H1 (cell line): ENCODE results near the gene INVS. TPM values are rescaled to one million over a fixed set of nuclear protein-coding genes. Genes with fewer than 3 reads are reported as not detected.

Source experiments
- CTCF ChIA-PET: fragments of 300-600 bp; sonication (Branson Sonifier 250); formaldehyde crosslinking; loops from one replicate; lab custom pipeline; 2021; ENCODE audit not compliant: partially characterized antibody; lab: Charles Lee
- POLR2A ChIA-PET: fragments of 300-600 bp; sonication (Branson Sonifier 250); formaldehyde crosslinking; loops from one replicate; lab custom pipeline; 2021; ENCODE audit warnings: inconsistent platforms; ENCODE audit not compliant: partially characterized antibody; lab: Charles Lee
- DNase-seq, 2 experiments: peaks; one replicate each; pipeline versions ENCODE4 v3.0.0 to v3.0.0-alpha.2; 2010 to 2022; ENCODE audit warnings: low spot score in 2 of 2, low read depth in 1 of 2, mixed read lengths in 1 of 2
- FAIRE-seq: peaks from 2 replicates; lab custom pipeline; 2011; peaks lifted over from hg19 to GRCh38; lab: Jason Lieb, UNC
- H2AFZ ChIP-seq: 2 replicates; pipeline ENCODE4 v1.8.1; 2012; ENCODE audit warnings: low read length, inconsistent platforms
- H2AK5ac ChIP-seq: 2 replicates; pipeline ENCODE4 v1.6.1; 2013; ENCODE audit warnings: low read depth, low read length
- H2BK120ac ChIP-seq: replicated peaks from 2 replicates; pipeline ENCODE3; 2013; ENCODE audit warnings: low read depth, low read length, inconsistent platforms
- H2BK12ac ChIP-seq: 2 replicates; pipeline ENCODE4 v1.6.1; 2013; ENCODE audit warnings: low read depth, low read length
- H2BK15ac ChIP-seq: 2 replicates; pipeline ENCODE4 v1.6.1; 2013; ENCODE audit warnings: low read length
- H2BK20ac ChIP-seq: 2 replicates; pipeline ENCODE4 v1.6.1; 2013; ENCODE audit warnings: low read length
- H2BK5ac ChIP-seq: 2 replicates; pipeline ENCODE4 v1.6.1; 2013; ENCODE audit warnings: low read depth, low read length
- H3K14ac ChIP-seq: 2 replicates; pipeline ENCODE4 v1.6.1; 2013; ENCODE audit warnings: inconsistent platforms; ENCODE audit not compliant: insufficient read length
- H3K18ac ChIP-seq: 2 replicates; pipeline ENCODE4 v1.6.1; 2013; ENCODE audit warnings: low read length; ENCODE audit errors: extremely low read depth
- H3K23ac ChIP-seq: 2 replicates; pipeline ENCODE4 v1.6.1; 2013; ENCODE audit warnings: inconsistent platforms; ENCODE audit not compliant: insufficient read length
- H3K23me2 ChIP-seq: 2 replicates; pipeline ENCODE4 v1.6.1; 2013; ENCODE audit warnings: low read depth, low read length
- H3K27ac ChIP-seq: 2 replicates; pipeline ENCODE4 v1.6.1; 2011; ENCODE audit warnings: low read depth, low read length, inconsistent platforms
- H3K27me3 ChIP-seq, 4 experiments: replicated peaks in 1 of 4; 1 replicate in 1 of 4; 2 replicates in 3 of 4; pipeline versions ENCODE4 v1.6.1 to v1.8.1; 2011 to 2013; ENCODE audit warnings: low read length in 3 of 4, mild to moderate bottlenecking in 3 of 4, inconsistent platforms in 2 of 4, mixed read lengths in 2 of 4, moderate library complexity in 1 of 4; ENCODE audit not compliant: control insufficient read depth in 3 of 4, insufficient read depth in 3 of 4; ENCODE audit errors: extremely low read depth in 1 of 4
- H3K36me3 ChIP-seq, 4 experiments: 2 replicates each; pipeline versions ENCODE4 v1.6.1 to v1.8.1; 2011 to 2013; ENCODE audit warnings: mild to moderate bottlenecking in 4 of 4, low read length in 3 of 4, moderate library complexity in 2 of 4, control low read depth in 1 of 4, inconsistent platforms in 1 of 4; ENCODE audit not compliant: insufficient read depth in 4 of 4, control insufficient read depth in 2 of 4
- H3K4ac ChIP-seq: replicated peaks from 2 replicates; pipeline ENCODE3; 2013; ENCODE audit warnings: low read length, low read depth, mixed read lengths, inconsistent platforms; ENCODE audit not compliant: insufficient read length
- H3K4me1 ChIP-seq, 4 experiments: replicated peaks in 1 of 4; 1 replicate in 1 of 4; 2 replicates in 3 of 4; pipeline versions ENCODE4 v1.6.1 to v1.8.1; 2011 to 2013; ENCODE audit warnings: low read length in 3 of 4, inconsistent platforms in 2 of 4, mixed read lengths in 1 of 4; ENCODE audit not compliant: insufficient read depth in 4 of 4, control insufficient read depth in 3 of 4
- H3K4me2 ChIP-seq, 2 experiments: 2 replicates each; pipeline versions ENCODE4 v1.6.1 to v1.8.1; 2011 to 2013; ENCODE audit warnings: low read depth in 2 of 2, low read length in 2 of 2, control low read depth in 1 of 2, inconsistent platforms in 1 of 2, mild to moderate bottlenecking in 1 of 2; ENCODE audit not compliant: insufficient read depth in 1 of 2
- H3K4me3 ChIP-seq, 4 experiments: fragments of 200-600, 300-600 bp in 1 of 4; sonication (generic), shearing (Covaris generic), sonication (Bioruptor Twin) in 1 of 4; 2 replicates each; pipeline versions ENCODE4 v1.5.1 to v1.8.1; 2011 to 2016; ENCODE audit warnings: low read length in 4 of 4, low read depth in 3 of 4, control low read depth in 2 of 4, inconsistent platforms in 2 of 4, mild to moderate bottlenecking in 2 of 4, mixed read lengths in 1 of 4, moderate library complexity in 1 of 4; ENCODE audit not compliant: insufficient read depth in 2 of 4; ENCODE audit errors: extremely low read depth in 1 of 4
- H3K56ac ChIP-seq: replicated peaks from 2 replicates; pipeline ENCODE3; 2013; ENCODE audit warnings: low read depth, mild to moderate bottlenecking, mixed read lengths, low read length, inconsistent platforms; ENCODE audit not compliant: insufficient read length
- H3K79me1 ChIP-seq: 2 replicates; pipeline ENCODE4 v1.6.1; 2013; ENCODE audit warnings: low read depth, low read length, control low read depth
- H3K79me2 ChIP-seq, 2 experiments: 2 replicates each; pipeline versions ENCODE4 v1.6.1 to v1.8.1; 2012 to 2013; ENCODE audit warnings: low read length in 2 of 2, mild to moderate bottlenecking in 2 of 2, inconsistent platforms in 1 of 2; ENCODE audit not compliant: insufficient read depth in 2 of 2, control insufficient read depth in 1 of 2
- H3K9ac ChIP-seq, 4 experiments: replicated peaks in 1 of 4; 1 replicate in 1 of 4; 2 replicates in 3 of 4; pipeline versions ENCODE4 v1.6.1 to v1.8.1; 2011 to 2013; ENCODE audit warnings: low read depth in 3 of 4, low read length in 3 of 4, control low read depth in 2 of 4, mild to moderate bottlenecking in 2 of 4, moderate library complexity in 2 of 4, inconsistent platforms in 1 of 4; ENCODE audit errors: extremely low read depth in 1 of 4
- H3K9me3 ChIP-seq, 2 experiments: 2 replicates each; pipeline versions ENCODE4 v1.6.1 to v1.8.1; 2012 to 2013; ENCODE audit warnings: mild to moderate bottlenecking in 2 of 2, moderate library complexity in 2 of 2, control low read depth in 1 of 2, inconsistent platforms in 1 of 2, low read depth in 1 of 2, low read length in 1 of 2, mixed read lengths in 1 of 2; ENCODE audit not compliant: insufficient read depth in 2 of 2
- H4K20me1 ChIP-seq, 2 experiments: replicated peaks in 1 of 2; 2 replicates each; pipeline versions ENCODE3 to v1.8.1; 2011 to 2013; ENCODE audit warnings: inconsistent platforms in 2 of 2, low read length in 2 of 2, mild to moderate bottlenecking in 1 of 2; ENCODE audit not compliant: insufficient read depth in 2 of 2, control insufficient read depth in 1 of 2
- H4K5ac ChIP-seq: 2 replicates; pipeline ENCODE4 v1.6.1; 2013; ENCODE audit warnings: low read length, low read depth, mixed read lengths, inconsistent platforms; ENCODE audit not compliant: insufficient read length
- H4K8ac ChIP-seq: 2 replicates; pipeline ENCODE4 v1.8.0; 2013; ENCODE audit warnings: mild to moderate bottlenecking, moderate library complexity, low read length, inconsistent platforms; ENCODE audit not compliant: insufficient read depth; ENCODE audit errors: extremely low read depth
- H4K91ac ChIP-seq: replicated peaks from 2 replicates; pipeline ENCODE3; 2013; ENCODE audit warnings: low read length, mixed read lengths, inconsistent platforms; ENCODE audit not compliant: insufficient read length
- ASH2L ChIP-seq: fragments of 200-600, 300-600 bp; sonication (generic); IDR thresholded peaks from one replicate; pipeline ENCODE4 v1.7.1; 2017; ENCODE audit warnings: low read length
- BCL11A ChIP-seq, 2 experiments: IDR thresholded peaks; one replicate each; pipeline ENCODE4 v1.6.1; 2011; ENCODE audit warnings: low read depth in 2 of 2, low read length in 2 of 2, mild to moderate bottlenecking in 2 of 2
- BRCA1 ChIP-seq: IDR thresholded peaks from 2 replicates; pipeline ENCODE4 v1.6.1; 2012; ENCODE audit warnings: low read depth, low read length, improper control_type of control experiment
- EZH2 ChIP-seq: fragments of 200-600 bp; sonication (generic); IDR thresholded peaks from 2 replicates; pipeline ENCODE4 v1.7.1; 2012; ENCODE audit warnings: low read depth, mild to moderate bottlenecking, moderate library complexity, low read length, inconsistent platforms; ENCODE audit not compliant: severe bottlenecking
- PHF8 ChIP-seq: fragments of 200-600 bp; sonication (generic); conservative IDR thresholded peaks from 2 replicates; pipeline ENCODE4 v1.7.1; 2012; ENCODE audit warnings: low read depth, mild to moderate bottlenecking, inconsistent platforms, low read length, moderate library complexity
- POLR2A ChIP-seq, 2 experiments: IDR thresholded peaks; 1 replicate in 1 of 2; 2 replicates in 1 of 2; pipeline ENCODE4 v1.6.1; 2011; ENCODE audit warnings: low read depth in 2 of 2, low read length in 2 of 2, mild to moderate bottlenecking in 2 of 2; ENCODE audit errors: control extremely low read depth in 1 of 2
- POLR2AphosphoS5 ChIP-seq: IDR thresholded peaks from 2 replicates; pipeline ENCODE4 v1.6.1; 2011; ENCODE audit warnings: low read depth, low read length
- SP1 ChIP-seq: IDR thresholded peaks from 2 replicates; pipeline ENCODE4 v1.6.1; 2011; ENCODE audit warnings: low read depth, low read length
- SRF ChIP-seq: IDR thresholded peaks from 2 replicates; pipeline ENCODE4 v1.6.1; 2011; ENCODE audit warnings: mild to moderate bottlenecking, low read depth, low read length, moderate library complexity
- TCF12 ChIP-seq: IDR thresholded peaks from 2 replicates; pipeline ENCODE4 v1.6.1; 2011; ENCODE audit warnings: low read depth, mild to moderate bottlenecking, low read length
- YY1 ChIP-seq: IDR thresholded peaks from 2 replicates; pipeline ENCODE4 v1.6.1; 2011; ENCODE audit warnings: low read depth, mild to moderate bottlenecking, low read length
- ZNF274 ChIP-seq: IDR thresholded peaks from 2 replicates; pipeline ENCODE4 v1.7.0; 2012; ENCODE audit warnings: low read length, borderline replicate concordance; ENCODE audit errors: extremely low read depth
- WGBS, 2 experiments: shearing (Covaris generic) in 1 of 2; methylation state at CpG; one replicate each; pipeline versions ENCODE4 v1.1.6 to v1.1.7; 2013 to 2015; ENCODE audit warnings: low lambda C conversion rate in 2 of 2, mixed read lengths in 2 of 2, inconsistent platforms in 1 of 2, low coverage in 1 of 2, missing lambda C conversion rate in 1 of 2; ENCODE audit not compliant: insufficient replicate concordance in 2 of 2, insufficient coverage in 1 of 2, insufficient read length in 1 of 2; ENCODE audit errors: extremely low coverage in 1 of 2, missing lambda C conversion rate in 1 of 2; 5-methylcytosine and 5-hydroxymethylcytosine counted together
- polyA plus RNA-seq, 7 experiments: library from polyadenylated mRNA; depleted of rRNA in 3 of 7; stranded (reverse) in 5 of 7; unstranded in 2 of 7; fragments of >200 nt in 5 of 7; fragments of 200-250 nt in 2 of 7; gene quantifications; 1 replicate in 5 of 7; 2 replicates in 1 of 7; 4 replicates in 1 of 7; pipeline versions ENCODE4 v1.2.1 to v1.2.3, GENCODE V29; 2011 to 2013; ENCODE audit warnings: missing spikeins in 2 of 7, mixed read lengths in 2 of 7
- total RNA-seq: library from RNA; stranded (reverse); fragmentation: NEBNext Ultra II Directional; extraction: Animal tissue kit (Norgen Biotek cat#: 25700); gene quantifications from 2 replicates; pipeline ENCODE4 v1.2.1, GENCODE V29; 2021
- TF ChIP-seq, protein P1 (sequence below): IDR thresholded peaks from 2 replicates; pipeline ENCODE4 v1.6.1; 2011; ENCODE audit warnings: low read length, improper control_type of control experiment
- TF ChIP-seq, protein P2 (sequence below): IDR thresholded peaks from 2 replicates; pipeline ENCODE4 v1.6.1; 2011; ENCODE audit warnings: low read depth, mild to moderate bottlenecking, low read length; ENCODE audit not compliant: insufficient read depth

Gene INVS
- total and polyA plus RNA-seq, 2 of the 8 experiments (the other 6 are each of a cell fraction or from before 2014, with no cell fraction given) = 4.1 to 6.9 TPM

DNA sequence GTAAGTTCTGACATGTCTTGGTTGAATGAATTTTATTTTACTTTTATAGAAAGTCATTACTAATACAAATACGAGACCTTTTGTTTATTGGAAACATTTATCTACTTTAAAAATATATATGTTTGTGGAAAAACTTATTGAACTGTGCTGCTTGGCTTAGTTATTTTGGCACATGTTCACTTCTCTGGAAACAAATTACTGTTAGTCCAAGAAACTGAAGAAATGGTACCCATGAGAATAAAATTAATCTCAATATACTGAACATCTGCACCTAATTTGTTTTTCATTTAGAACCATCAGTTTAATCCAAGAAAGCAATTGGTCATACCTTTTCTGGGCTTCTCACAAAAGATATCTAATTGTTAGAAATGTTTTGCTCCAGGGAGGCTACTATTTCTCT is 32.2 kb downstream of the INVS start:
- H4K20me1 ChIP-seq = no peaks in the 10 kb centered on the region
- no peak overlapping the region for H2BK5ac ChIP-seq
- peaks cover 0 to 7% (median 0%) of the 10 kb centered on the region in 4 experiments; a peak in 2 of 8 replicates for H3K36me3 ChIP-seq
- POLR2A ChIA-PET = interaction anchor here (1.3 kb wide), 1 partner anchor 9 kb away, joined by 5 read pairs; no protein-coding TSS in a partner anchor
- H2BK20ac ChIP-seq = no peak overlapping the region
- H2BK15ac ChIP-seq = no peak overlapping the region
- no peak overlapping the region for H2AFZ ChIP-seq
- no peak overlapping the region for H3K4me3 ChIP-seq
- FAIRE-seq (no peak), DNase-seq (no peak)
- no peak overlapping the region for H3K18ac ChIP-seq
- H3K56ac ChIP-seq = no peak overlapping the region
- H2BK12ac ChIP-seq = no peak overlapping the region
- H3K23ac ChIP-seq = no peak overlapping the region
- no peak overlapping the region for H4K5ac ChIP-seq
- no peaks in the 10 kb centered on the region for H3K9me3 ChIP-seq
- no peak overlapping the region for H3K14ac ChIP-seq
- H3K4ac ChIP-seq = no peak overlapping the region
- H3K4me2 ChIP-seq = no peak overlapping the region
- H2BK120ac ChIP-seq = no peak overlapping the region
- no peaks in the 10 kb centered on the region; the same call in 1 of the 2 replicates for H3K23me2 ChIP-seq
- no peak overlapping the region for H3K27ac ChIP-seq
- H4K91ac ChIP-seq = no peak overlapping the region
- H3K79me1 ChIP-seq = no peaks in the 10 kb centered on the region
- no peak overlapping the region for H2AK5ac ChIP-seq
- no peaks in the 10 kb centered on the region for H3K79me2 ChIP-seq
- H3K9ac ChIP-seq = no peak overlapping the region
- H3K4me1 ChIP-seq = no peaks in the 10 kb centered on the region
- H4K8ac ChIP-seq = no peak overlapping the region
- CTCF ChIA-PET = interaction anchor here (1.0 to 1.7 kb wide), 3 partner anchors 78 to 193 kb away, joined by 3 to 4 read pairs (median 4); no protein-coding TSS in a partner anchor
- H3K27me3 ChIP-seq = no peaks in the 10 kb centered on the region
- WGBS, 2 experiments = 92% methylated on average over 1 of the region's 1 CpG; no CpG with 5 or more reads in 1 of the 2 experiments
- TF ChIP-seq, protein P1, sequence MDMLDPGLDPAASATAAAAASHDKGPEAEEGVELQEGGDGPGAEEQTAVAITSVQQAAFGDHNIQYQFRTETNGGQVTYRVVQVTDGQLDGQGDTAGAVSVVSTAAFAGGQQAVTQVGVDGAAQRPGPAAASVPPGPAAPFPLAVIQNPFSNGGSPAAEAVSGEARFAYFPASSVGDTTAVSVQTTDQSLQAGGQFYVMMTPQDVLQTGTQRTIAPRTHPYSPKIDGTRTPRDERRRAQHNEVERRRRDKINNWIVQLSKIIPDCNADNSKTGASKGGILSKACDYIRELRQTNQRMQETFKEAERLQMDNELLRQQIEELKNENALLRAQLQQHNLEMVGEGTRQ = no peak
- TF ChIP-seq SP1 (no peak), TCF12 (no peak), POLR2A (IDR thresholded peaks at IDR 0.05; ENCODE audit: control extremely low read depth in 1 of 2, low read depth in 2 of 2, low read length in 2 of 2) (no peak), SRF (no peak), ZNF274 (no peak), BCL11A (IDR thresholded peaks at IDR 0.05; ENCODE audit: low read depth in 2 of 2, low read length in 2 of 2) (no peak), YY1 (no peak), PHF8 (no peak), EZH2 (no peak), BRCA1 (no peak), POLR2AphosphoS5 (no peak), ASH2L (no peak)
- TF ChIP-seq, protein P2, sequence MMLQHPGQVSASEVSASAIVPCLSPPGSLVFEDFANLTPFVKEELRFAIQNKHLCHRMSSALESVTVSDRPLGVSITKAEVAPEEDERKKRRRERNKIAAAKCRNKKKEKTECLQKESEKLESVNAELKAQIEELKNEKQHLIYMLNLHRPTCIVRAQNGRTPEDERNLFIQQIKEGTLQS = no peak
